GM19455 (cell line): ENCODE measurements around the gene EFR3B.
A peak's percentile ranks its signal among the peaks of the same experiment; 100 is the strongest.

Source experiments
- ATAC-seq: cut with Tn5 transposase; IDR thresholded peaks from one replicate; pipeline ENCODE4 v1.9.1; 2021; ENCODE audit not compliant: unreplicated experiment

The EFR3B gene

DNA sequence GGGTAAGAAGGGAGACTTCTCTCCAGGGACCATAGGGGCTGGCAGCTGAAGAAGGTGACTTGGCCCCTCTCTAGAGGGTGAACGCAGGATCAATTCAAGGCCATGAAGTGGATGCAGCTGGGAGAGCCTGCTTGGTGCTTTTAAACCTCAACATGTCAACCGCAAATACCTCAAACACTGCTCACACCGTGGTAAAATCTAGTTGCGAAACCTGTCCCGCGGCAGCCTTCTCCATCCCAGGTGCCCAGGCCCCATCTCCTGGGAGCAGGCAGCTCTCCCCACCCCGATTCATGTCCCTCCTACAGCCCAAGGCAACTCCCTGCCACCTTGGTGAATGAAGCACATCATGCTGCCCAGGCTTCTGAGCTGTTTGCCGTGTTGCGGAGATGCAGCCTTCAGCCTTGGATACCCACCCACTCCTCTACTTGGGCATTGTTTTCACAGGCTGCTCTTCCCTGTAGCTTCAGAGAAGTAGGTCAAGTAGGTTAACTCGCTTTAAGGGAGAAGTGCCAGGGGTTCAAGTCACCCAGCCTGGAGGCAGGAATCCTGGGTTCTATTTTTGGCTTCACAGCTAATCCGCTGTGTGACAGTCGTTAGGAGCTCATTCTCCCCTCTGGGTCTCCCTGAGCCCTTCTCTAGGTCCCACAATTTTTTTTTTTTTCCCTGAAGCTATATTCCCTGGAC lies 6.2 kb upstream of the EFR3B start:
- ATAC-seq: no peak

GRCh38 chr2:25036221-25036559 lies 5.7 kb upstream of the EFR3B start:
- no peak for ATAC-seq

GRCh38 chr2:25039126-25039525 lies 2.8 kb upstream of the EFR3B start:
- ATAC-seq: no peak

DNA sequence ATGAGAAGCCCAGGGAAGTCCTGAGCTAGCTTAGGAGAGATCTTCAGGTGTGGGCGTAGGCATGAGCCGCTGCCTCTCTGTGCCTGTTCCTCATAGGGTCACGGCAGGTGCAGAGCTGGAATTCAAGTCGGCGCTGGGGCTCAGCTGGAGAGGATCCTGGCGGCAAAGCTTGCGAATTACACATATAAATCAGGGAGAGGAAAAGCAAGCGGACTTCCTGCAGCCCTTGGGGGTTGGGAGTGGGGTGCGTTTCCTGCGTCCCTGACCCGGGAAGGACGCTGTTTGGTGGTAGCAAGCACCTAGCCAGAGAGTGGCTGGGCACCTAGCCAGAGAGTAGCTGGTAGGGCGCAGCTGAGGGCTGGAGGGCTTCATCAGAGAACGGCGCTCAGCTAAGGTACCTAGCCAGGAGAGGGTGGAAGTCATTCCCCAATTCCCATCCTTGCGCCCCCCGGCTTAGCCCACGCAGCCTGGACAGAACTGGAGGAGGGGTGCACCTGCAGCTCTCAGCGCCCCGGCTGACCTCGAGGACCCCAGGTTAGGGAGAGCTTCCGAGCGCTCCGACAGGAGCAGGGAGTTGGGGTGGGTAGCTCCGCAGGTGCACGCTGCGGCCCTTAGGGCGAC lies 459 bp upstream of the EFR3B start:
- peak; percentile 7 for ATAC-seq

DNA sequence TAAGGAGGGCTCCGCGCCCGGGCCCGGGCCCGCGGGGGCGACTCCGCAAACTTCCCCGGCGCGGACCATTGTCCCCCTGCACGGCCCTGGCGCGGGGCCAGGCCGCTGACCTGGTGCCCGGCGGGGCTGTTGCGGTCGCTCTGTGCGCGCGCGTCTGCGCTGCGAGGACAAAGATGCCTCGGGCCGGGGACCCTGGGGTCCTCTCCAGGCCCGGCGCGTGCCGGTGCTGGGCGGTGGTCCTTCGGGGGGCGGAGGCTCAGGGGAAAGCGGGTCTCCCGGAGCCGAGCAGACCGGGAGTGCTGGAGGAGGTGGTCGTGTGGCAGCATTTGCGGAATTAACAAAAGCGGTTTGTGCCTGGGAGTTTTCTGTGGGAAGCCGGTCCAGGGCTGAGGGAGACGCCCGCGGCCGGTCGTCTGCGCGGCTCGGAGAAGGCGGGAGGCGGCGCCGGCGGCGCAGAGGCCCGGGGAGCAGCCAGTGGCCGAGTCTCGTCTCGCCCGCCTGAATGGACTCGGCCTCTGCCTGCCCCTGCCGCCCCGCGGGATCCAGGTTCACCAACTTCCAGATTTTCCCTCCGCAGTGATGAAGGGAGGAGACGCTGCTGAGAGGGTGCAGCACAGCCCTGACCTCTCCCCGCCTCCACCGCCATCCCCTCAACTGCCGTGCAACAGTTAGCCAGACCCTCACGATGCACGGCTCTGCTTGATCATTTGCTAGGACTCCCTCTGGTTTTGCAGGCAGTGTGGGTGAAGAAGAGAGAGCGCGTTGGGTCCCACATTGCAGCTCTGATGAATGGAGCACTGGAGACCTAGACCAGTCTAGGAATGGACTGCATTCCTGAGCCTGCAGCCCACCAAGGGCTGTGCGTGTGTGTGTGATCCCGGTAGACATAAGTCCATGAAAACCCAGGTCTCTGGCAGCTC lies 705 bp downstream of the EFR3B start:
- ATAC-seq: peak; percentile 27

- ATAC-seq: no peak
Observed at GRCh38 chr2:25043241-25043867, 1.5 kb downstream of the EFR3B start.

DNA sequence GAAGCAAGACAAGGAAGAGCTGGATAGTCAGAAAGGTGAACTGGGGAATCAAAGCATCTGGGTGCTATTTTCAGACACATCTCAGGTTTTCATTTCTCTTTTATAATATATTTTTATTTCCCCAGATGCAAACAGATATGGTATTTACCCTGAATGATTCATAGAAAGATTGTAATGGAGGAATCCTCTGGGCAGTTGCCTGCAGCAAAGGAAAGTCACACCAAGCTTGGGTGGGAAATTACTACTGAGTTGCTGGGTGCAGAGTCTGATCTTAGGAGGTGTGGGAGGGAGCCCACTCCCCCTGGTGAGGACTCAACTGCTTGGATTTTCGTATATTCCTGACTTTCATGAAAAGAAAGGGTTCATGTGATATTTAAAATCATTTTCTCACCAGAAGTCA lies 2.1 kb downstream of the EFR3B start:
- no peak for ATAC-seq

DNA sequence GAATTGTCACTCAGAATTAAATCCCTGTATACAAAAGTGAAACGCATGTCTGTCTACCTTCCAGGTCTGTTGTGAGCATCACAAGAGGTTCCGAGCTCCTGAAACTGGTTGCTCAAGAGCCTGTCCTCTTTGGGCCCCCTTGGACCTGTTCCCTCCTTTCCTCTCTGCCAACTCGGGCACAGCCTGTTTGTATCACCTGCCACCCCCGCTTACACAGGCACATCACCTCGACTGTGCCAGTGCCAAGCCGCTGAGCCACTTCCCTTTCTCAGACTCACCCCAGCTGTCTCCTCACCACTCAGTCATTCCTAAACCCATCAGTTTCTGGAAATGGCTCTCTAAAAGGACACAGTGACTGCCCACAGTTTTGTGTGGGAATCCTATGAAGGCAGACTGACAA lies 3.1 kb downstream of the EFR3B start:
- no peak for ATAC-seq

- no peak for ATAC-seq
Observed at GRCh38 chr2:25049422-25049821, 7.5 kb downstream of the EFR3B start.

DNA sequence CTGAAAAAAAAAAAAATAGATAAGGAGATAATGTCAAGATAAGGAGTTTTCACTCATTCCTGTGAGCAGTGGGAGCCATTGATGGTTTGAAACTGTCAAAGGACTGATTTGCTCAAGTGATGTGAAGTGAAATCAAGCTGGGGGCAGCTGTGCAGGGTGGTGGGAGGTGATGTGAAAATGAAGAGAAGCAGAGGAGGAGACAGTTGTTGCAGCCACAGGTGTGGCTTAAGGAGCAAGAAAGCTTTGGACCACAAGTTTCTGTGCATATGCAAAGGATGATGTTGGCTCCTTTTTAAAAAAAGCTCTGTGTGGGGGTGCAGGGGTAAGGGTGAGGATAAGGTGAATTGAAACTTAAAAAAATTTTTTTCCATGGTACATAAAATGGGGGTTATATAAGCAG lies 8.3 kb downstream of the EFR3B start:
- ATAC-seq: no peak

GRCh38 chr2:25053041-25053440 lies 11.2 kb downstream of the EFR3B start:
- no peak for ATAC-seq

- ATAC-seq: no peak
Observed at GRCh38 chr2:25054720-25055119, 12.8 kb downstream of the EFR3B start.

- no peak for ATAC-seq
Observed at GRCh38 chr2:25055376-25055920, 13.6 kb downstream of the EFR3B start.

DNA sequence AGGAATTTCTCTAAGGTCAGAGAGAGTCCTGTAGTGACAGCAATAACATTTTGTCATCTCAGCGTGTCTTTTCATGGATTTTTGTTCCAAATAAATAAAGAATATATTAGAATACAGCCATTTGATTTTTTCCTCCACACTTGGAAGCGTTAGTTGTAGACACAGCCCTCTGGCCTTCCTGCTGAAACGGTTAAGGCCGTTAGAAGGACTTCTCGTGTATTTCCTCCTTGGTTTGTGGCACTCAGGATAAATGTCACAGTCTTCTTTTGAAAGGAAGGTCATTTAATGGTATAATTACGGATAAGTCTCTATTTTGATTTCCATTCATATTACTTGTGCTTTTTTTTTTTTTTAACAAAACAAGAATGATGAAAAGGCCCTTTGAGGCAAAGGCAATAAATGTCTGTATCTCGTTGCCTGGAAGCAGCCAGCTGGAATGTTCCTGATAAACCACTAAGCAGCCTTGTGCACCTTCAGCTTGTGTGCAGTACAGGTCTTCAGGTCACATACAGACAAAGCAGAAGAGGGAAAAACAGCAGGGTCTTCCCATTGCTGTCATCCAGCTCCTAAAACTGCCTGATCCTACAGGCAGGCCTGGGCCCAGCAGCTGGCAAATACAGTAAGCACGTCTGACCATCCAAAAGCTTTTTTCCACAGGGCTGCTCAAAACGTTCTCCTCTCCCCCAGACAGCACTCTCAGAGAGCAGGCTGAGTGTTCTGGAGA lies 14.4 kb downstream of the EFR3B start:
- ATAC-seq: no peak

DNA sequence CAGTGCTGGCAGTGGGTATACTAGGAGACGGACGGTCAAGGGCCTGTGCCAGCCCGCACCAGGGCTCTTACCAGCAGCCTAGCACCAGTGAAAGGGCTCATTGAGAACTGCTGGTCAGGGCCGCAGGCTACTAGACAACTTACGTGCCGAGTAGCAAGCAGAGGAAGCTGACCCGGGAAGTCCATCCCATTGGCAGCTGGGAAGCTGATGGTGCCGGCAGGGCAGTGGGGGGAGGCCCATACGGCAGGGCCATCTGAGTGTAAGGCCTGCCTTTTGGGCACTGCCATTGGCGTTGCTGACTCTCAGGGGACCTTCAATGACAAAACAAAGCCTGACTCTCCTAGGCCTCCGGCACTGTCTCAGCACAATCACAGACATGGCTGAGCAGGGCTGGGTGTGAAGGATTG lies 20.6 kb downstream of the EFR3B start:
- ATAC-seq: no peak

- peak; percentile 75 for ATAC-seq
Observed at GRCh38 chr2:25063876-25064660, 22.2 kb downstream of the EFR3B start.

DNA sequence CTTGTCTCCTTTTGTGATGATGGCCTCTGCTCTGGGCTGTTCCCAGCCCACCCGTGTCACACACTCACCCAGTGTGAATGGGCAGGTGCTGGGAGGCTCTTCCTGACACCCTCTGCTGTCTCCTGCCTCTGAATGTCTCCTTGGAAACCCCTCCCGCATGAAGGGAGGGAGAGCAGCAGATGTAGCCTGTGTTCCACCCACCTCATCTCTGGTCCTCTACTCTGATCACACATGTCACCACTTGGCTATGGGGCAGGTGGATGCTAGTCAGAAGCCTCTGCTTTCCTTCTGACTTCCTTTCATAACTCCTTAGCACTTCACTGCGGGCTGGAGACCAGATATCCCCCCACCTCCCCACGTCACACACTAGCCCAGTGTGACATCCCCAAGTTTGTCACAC lies 23.9 kb downstream of the EFR3B start:
- no peak for ATAC-seq

GRCh38 chr2:25066455-25066854 lies 24.6 kb downstream of the EFR3B start:
- ATAC-seq: no peak

DNA sequence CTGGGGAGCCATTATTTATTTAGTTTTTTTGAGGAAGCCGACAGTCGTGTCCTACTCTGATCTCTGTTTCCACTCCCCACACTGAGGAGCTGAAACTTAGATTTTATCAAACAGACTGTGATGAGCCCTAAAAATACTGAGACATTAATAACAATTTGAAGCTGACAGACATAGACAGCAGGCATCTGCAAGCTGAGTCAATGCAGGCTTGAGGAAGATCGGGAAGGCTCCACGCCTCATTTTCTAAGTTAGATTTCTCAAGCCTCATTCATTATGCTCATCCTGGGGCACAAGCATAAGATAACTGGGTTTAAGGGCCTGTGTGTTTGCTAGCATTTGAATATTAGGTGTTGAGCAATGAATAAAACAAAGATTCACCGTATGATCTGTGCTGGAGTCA lies 26.3 kb downstream of the EFR3B start:
- ATAC-seq: no peak

GRCh38 chr2:25071966-25072365 lies 30.1 kb downstream of the EFR3B start:
- ATAC-seq: no peak
